Progenitor cell of endocrine pancreas (in vitro differentiated cells): Measurements from ENCODE around the gene CACNA1F. TPM values are rescaled to one million over a fixed set of nuclear protein-coding genes. Genes with fewer than 3 reads are reported as not detected.

ENCODE experiments used
- DNase-seq: peaks from one replicate; pipeline ENCODE4 v3.0.0; 2021; ENCODE audit warnings: low spot score; ENCODE audit not compliant: unreplicated experiment
- H3K27ac Mint-ChIP-seq: 2 replicates; pipeline ENCODE4 v1.8.0; 2021; ENCODE audit warnings: mild to moderate bottlenecking, moderate library complexity, mixed read lengths
- H3K27me3 Mint-ChIP-seq: 2 replicates; pipeline ENCODE4 v1.8.0; 2021; ENCODE audit warnings: mixed read lengths
- H3K36me3 Mint-ChIP-seq: 2 replicates; pipeline ENCODE4 v1.8.0; 2022; ENCODE audit warnings: mixed read lengths; ENCODE audit not compliant: insufficient read depth
- H3K4me1 Mint-ChIP-seq: 2 replicates; pipeline ENCODE4 v1.8.0; 2021; ENCODE audit warnings: low read depth, mixed read lengths
- H3K4me3 Mint-ChIP-seq: 2 replicates; pipeline ENCODE4 v1.8.0; 2021; ENCODE audit warnings: low read depth, mild to moderate bottlenecking, moderate library complexity, mixed read lengths
- H3K9me3 Mint-ChIP-seq: 2 replicates; pipeline ENCODE4 v1.8.0; 2021; ENCODE audit warnings: low read depth, mixed read lengths
- CTCF ChIP-seq: fragments of 200-600 bp; sonication (generic); IDR thresholded peaks from one replicate; pipeline ENCODE4 v1.5.0; 2021; ENCODE audit warnings: antibody characterized with exemption, mild to moderate bottlenecking; ENCODE audit not compliant: unreplicated experiment
- total RNA-seq: library from RNA; stranded (reverse); gene quantifications from 2 replicates; pipeline ENCODE4 v1.2.1, GENCODE V29; 2021

The CACNA1F gene
- total RNA-seq, 1 donor from 2014 or later: 0.19 TPM

GRCh38 chrX:49250066-49250465 lies 16.9 kb upstream of the CACNA1F start:
- no peak for TF ChIP-seq CTCF
- Mint-ChIP-seq H3K27ac (no peak overlapping the region), H3K4me1 (no peaks in the 10 kb centered on the region), H3K9me3 (peaks cover 12% of the 10 kb centered on the region), H3K36me3 (peaks cover 3% of the 10 kb centered on the region), H3K4me3 (no peak overlapping the region), H3K27me3 (no peaks in the 10 kb centered on the region)
- DNase-seq: no peak

DNA sequence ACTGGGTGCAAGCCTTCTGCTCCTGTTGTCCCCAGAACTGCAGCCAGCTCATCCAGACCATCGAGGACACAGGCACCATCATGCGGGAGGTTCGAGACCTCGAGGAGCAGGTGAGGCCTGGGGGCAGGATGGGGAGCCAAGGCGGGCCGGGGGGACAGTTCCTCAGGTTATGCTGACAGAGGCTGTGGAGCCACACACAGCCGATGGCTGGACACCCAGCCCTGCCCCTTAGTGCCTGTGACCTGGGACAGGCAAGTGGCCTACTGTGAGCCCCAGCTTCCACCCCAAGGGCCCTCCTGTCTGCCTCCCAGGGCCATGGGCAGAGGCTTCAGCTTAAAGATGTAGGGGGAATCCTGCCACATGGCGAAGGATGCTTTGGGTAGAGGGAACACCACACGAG lies 16.5 kb upstream of the CACNA1F start:
- H3K27ac Mint-ChIP-seq: no peak overlapping the region
- H3K4me1 Mint-ChIP-seq: no peaks in the 10 kb centered on the region
- peaks cover 3% of the 10 kb centered on the region for H3K36me3 Mint-ChIP-seq
- DNase-seq: no peak
- H3K4me3 Mint-ChIP-seq: no peak overlapping the region
- H3K27me3 Mint-ChIP-seq: no peaks in the 10 kb centered on the region
- TF ChIP-seq CTCF: no peak
- peaks cover 12% of the 10 kb centered on the region for H3K9me3 Mint-ChIP-seq

GRCh38 chrX:49249071-49249470 lies 15.9 kb upstream of the CACNA1F start:
- Mint-ChIP-seq H3K27ac (no peak overlapping the region), H3K36me3 (peaks cover 3% of the 10 kb centered on the region), H3K27me3 (no peaks in the 10 kb centered on the region), H3K4me1 (no peaks in the 10 kb centered on the region), H3K4me3 (no peak overlapping the region), H3K9me3 (peaks cover 14% of the 10 kb centered on the region)
- no peak for TF ChIP-seq CTCF
- no peak for DNase-seq

- H3K36me3 Mint-ChIP-seq: peaks cover 5% of the 10 kb centered on the region
- no peak for DNase-seq
- peaks cover 16% of the 10 kb centered on the region for H3K9me3 Mint-ChIP-seq
- no peak overlapping the region for H3K27ac Mint-ChIP-seq
- no peaks in the 10 kb centered on the region for H3K4me1 Mint-ChIP-seq
- no peak for TF ChIP-seq CTCF
- no peak overlapping the region for H3K4me3 Mint-ChIP-seq
- H3K27me3 Mint-ChIP-seq: no peaks in the 10 kb centered on the region
Observed at GRCh38 chrX:49247916-49248811, 15.0 kb upstream of the CACNA1F start.

GRCh38 chrX:49247346-49247745 lies 14.2 kb upstream of the CACNA1F start:
- DNase-seq: no peak
- Mint-ChIP-seq H3K27me3 (no peaks in the 10 kb centered on the region), H3K36me3 (peaks cover 5% of the 10 kb centered on the region), H3K4me1 (no peaks in the 10 kb centered on the region), H3K4me3 (no peak overlapping the region), H3K27ac (no peak overlapping the region), H3K9me3 (peaks cover 15% of the 10 kb centered on the region)
- no peak for TF ChIP-seq CTCF
